Pulmonary artery endothelial cell (primary cell): ENCODE results near the gene RENBP. TPM values are rescaled to one million over a fixed set of nuclear protein-coding genes. Genes with fewer than 3 reads are reported as not detected.

Experiments
- DNase-seq: peaks from one replicate; pipeline ENCODE4 v3.0.0-alpha.2; 2011; ENCODE audit warnings: low read depth, low spot score
- total RNA-seq: library from RNA; depleted of rRNA; stranded (reverse); fragments of >200 nt; gene quantifications from 2 replicates; pipeline ENCODE4 v1.2.3, GENCODE V29; 2014

RENBP gene
- total RNA-seq, 1 donor from 2014 or later, result 4.9 TPM

GRCh38 chrX:153921070-153921469 is 23.4 kb downstream of the RENBP start:
- no peak for DNase-seq

DNA sequence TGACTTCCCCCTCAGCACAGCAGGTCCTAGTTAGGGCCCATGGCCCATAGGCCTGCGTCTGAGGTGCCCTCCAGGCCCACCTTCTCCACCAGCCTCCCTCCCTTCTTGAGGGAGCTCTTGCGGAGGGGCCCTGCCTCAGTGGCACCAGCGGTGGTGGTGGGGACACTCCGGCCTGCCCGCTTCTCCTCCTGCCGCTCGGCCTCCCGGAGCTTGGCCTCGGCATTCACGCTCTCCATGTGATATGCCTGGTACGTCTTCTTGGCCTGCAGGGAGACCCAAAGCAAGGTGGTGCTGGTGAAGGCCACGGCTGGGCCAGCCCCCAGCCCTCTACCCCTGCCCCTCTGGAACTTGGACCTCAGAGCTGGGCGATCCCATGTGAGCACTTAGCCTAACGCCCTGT is 23.9 kb downstream of the RENBP start:
- no peak for DNase-seq

GRCh38 chrX:153919281-153919680 is 25.2 kb downstream of the RENBP start:
- DNase-seq, result no peak

- DNase-seq, result no peak
Measured at GRCh38 chrX:153917869-153918268, 26.6 kb downstream of the RENBP start.

DNA sequence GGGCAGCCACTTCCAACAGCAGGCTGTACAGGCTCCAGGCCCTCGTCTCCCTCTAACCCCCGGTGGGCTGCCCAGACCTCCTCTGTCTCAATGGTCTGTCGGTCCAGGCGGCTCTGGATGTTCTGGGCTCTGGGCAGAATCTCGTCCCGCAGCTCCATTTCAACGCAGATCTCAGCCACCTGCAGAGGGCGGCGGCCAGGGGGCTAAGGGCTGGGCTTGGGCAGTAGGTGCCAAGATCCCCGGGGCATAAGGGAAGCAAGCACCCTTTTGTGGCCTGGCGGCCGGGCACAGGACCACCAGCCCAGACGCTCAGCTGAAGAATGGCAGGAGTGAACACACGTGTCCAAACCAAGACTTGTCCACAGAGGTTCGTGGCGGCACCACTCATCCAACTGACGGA is 30.7 kb downstream of the RENBP start:
- no peak for DNase-seq

- DNase-seq, result no peak
Measured at GRCh38 chrX:153913211-153913610, 31.2 kb downstream of the RENBP start.

DNA sequence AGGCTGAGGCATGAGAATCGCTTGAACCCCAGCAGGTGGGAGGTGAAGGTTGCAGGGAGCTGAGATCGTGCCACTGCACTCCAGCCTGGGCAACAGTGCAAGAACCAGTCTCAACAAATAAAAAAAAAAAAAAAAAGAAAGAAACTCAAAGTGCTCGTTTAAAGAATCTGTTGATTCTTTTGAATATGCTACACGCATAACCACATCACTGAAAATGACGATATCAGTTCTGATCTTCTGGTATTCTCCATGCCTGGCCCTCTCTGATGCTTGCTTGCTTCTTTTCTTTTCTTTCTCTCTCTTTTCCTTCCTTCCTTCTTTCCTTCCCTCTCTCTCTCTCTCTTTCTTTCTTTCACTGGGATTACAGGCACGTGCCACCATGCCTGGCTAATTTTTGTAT is 32.6 kb downstream of the RENBP start:
- no peak for DNase-seq

DNA sequence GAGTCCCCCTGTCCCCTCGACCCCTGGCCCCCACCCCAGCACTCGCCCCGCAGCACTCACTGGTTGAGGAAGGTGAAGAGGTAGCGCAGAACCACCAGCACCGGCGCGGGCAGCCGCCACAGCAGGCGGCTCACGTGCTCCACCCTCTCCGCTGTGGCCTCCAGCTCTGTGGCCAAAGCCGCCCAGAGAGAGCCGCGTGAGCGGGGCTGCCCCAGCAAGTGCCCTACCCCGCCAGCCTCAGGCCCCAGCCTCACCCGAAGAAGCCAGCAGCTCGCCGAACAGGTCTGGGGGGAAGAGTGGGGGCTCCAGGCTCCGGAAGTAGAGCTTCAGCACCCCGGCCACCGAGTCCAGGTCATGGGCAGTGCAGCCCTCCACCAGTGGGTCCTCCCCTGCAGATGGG is 34.0 kb downstream of the RENBP start:
- no peak for DNase-seq

GRCh38 chrX:153909980-153910360 is 34.5 kb downstream of the RENBP start:
- no peak for DNase-seq

GRCh38 chrX:153909024-153909979 is 35.1 kb downstream of the RENBP start:
- DNase-seq, result no peak

DNA sequence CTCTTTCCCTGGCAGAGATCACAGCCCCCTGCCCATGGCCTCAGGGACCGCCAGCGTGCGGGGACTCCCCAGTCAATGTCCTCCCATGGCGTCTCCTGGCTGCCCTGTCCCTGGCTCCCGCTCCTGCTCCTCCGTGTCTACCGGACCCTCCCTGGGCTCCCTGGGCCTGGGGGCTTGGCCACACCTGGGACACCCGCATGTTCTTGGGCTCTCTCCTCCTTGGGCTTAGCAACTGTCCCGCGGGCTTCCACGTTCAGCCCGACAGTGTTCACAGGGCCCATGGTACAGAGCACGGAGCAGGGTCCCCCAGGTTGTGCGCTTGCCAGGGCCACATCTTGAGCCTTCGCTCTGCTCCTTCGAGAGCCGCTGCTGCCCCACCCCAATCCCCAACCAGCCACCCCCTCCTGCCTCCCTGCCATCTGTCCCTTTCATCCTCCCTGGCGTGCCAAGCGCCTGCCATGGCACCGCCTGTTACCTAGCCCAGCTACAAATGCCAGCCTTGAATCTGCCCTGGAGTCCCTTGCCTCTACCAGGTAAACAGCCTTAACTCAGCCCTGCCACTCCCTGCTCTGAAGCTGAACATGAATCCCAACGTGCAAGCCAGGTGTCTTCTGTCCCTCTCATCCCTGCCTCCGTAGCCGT is 36.1 kb downstream of the RENBP start:
- DNase-seq, result no peak

- no peak for DNase-seq
Measured at GRCh38 chrX:153907456-153907855, 37.0 kb downstream of the RENBP start.

- no peak for DNase-seq
Measured at GRCh38 chrX:153906126-153906917, 38.1 kb downstream of the RENBP start.

- no peak for DNase-seq
Measured at GRCh38 chrX:153905481-153906095, 38.9 kb downstream of the RENBP start.

DNA sequence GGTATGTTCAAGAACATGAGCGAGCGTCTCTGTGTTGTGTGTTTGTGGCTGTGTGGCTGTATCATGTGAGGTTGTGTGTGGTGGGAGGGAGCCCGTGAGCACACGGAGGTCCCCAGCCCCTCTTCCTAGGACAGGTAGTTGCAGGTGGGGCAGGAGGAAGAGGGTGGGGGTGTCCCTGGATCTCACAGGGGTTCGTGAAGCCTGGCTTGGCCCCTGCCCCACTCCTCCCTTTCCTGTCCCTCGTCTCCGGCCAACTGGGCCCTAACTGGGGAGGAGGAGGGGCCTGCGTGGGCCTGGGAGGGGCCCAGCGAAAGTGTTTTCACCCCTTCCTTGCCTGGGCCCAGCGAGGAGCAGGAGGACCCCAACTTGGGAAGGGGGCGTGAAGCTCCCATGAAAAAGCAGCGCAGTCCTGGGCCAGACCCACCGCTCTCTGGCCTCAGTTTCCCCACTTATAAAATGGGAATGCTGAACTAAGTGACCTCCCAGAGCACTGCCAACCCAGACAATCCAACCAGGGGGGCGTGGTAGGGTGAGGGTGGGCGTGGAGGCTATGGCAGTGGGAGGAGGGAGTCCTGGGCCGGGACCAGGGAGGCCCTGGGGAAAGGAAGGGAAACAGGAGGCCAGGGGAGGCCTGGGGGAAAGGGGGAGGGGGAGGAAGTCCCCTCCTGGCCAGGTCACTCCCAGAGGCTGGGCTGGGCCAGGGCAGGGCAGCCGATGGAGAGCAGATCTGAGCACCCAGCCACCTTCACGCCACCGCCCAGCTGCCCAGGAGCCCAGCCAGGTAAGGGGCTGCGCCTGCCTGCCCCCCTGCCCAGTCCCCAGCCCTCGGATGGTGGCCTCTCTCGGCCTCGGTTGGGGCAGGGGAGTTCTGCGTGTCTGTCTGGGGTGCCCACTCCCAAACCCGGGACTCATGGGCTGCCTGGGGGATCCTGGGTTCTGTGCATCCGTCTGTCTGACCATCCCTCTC is 40.2 kb downstream of the RENBP start, which contains the start of gene AVPR2:
Gene AVPR2 (plus strand): TSS at position 683 of the 967 bp plus-strand sequence. CDS start 473 bp downstream, outside the sequence.
- DNase-seq, result no peak

DNA sequence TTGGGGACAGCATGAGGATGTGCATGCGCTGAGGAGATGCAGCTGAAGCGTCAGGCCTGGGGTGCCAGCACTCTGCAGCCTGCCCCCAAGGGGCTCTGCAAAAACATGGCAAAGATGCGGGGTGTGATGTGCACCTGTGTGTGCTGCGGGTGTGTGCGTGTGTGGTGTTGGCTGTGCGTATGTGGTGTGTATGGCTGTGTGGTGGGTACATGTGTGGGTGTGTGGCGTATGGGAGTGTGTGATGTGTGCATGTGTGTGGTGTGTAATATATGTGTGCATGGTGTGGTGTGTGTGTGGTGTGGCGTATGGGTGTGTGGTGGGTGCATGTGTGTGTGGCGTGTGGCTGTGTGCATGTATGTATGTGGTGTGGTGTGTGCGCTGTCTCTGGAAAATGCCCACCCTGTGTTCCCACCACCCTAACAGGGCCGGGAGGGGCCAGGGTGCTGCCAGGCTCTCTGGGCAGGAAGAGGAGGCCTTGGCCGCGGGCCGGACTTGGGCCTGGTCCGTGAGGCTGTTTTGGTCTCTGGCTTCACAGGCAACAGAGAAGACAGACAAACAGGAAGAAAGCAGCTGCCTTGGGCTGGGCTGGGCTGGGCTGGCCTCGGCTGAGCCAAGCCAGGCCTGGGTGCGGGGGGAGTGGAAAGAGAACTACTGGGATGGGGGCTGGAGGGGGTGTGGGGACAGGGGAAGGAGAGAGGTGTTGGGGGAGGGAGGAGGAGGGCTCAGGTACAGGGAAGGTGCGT is 41.0 kb downstream of the RENBP start:
- no peak for DNase-seq

GRCh38 chrX:153902385-153902784 is 42.1 kb downstream of the RENBP start:
- DNase-seq, result no peak

DNA sequence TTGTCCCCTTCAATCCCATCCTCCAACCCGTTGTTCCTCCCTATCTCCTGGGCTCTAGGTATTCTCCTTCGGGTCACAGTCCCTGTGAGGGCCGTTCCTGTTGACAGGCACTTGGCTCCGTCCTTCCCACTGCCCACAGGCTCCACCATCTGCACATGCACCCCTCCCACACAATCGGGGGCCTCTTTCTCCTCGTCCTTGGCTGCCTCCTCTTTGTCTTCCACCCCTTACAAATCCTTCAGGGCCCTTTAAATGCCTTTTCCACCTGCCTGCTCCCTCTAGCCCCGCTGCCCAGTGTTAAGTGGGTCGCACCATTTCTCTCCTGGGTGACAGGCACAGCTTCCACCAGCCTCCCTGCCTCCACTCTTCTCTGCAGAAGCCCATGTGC is 42.7 kb downstream of the RENBP start:
- no peak for DNase-seq
